Trophoblast cell (in vitro differentiated cells and primary cell): ENCODE measurements around the gene OVCH1.

ENCODE experiments used
- DNase-seq, 2 donors: peaks; one replicate each; pipeline ENCODE4 v3.0.0-alpha.2; 2016
- H2AFZ ChIP-seq: 2 replicates; pipeline ENCODE4 v1.6.1; 2013; ENCODE audit warnings: low read length, moderate library complexity, mild to moderate bottlenecking; ENCODE audit not compliant: insufficient read depth, poor library complexity
- H2AK5ac ChIP-seq: 2 replicates; pipeline ENCODE4 v1.6.1; 2013; ENCODE audit warnings: mild to moderate bottlenecking, low read length
- H2BK120ac ChIP-seq: 2 replicates; pipeline ENCODE4 v1.6.1; 2013; ENCODE audit warnings: low read length, mild to moderate bottlenecking, moderate library complexity; ENCODE audit not compliant: insufficient read depth, poor library complexity
- H2BK12ac ChIP-seq: 2 replicates; pipeline ENCODE4 v1.6.1; 2013; ENCODE audit warnings: mild to moderate bottlenecking, low read length, moderate library complexity
- H2BK5ac ChIP-seq: 2 replicates; pipeline ENCODE4 v1.6.1; 2013; ENCODE audit warnings: low read length, low read depth, moderate library complexity, mild to moderate bottlenecking; ENCODE audit not compliant: poor library complexity
- H3K14ac ChIP-seq: 2 replicates; pipeline ENCODE4 v1.6.1; 2013; ENCODE audit warnings: mild to moderate bottlenecking, low read length
- H3K18ac ChIP-seq: 2 replicates; pipeline ENCODE4 v1.6.1; 2013; ENCODE audit warnings: mild to moderate bottlenecking, low read length
- H3K23ac ChIP-seq: 2 replicates; pipeline ENCODE4 v1.6.1; 2013; ENCODE audit warnings: low read length
- H3K27ac ChIP-seq: 2 replicates; pipeline ENCODE4 v1.5.1; 2013; ENCODE audit warnings: low read depth, mild to moderate bottlenecking, inconsistent platforms, low read length, moderate library complexity
- H3K27me3 ChIP-seq: 2 replicates; pipeline ENCODE4 v1.6.1; 2013; ENCODE audit warnings: inconsistent platforms, mild to moderate bottlenecking, low read length, moderate library complexity; ENCODE audit not compliant: insufficient read depth
- H3K36me3 ChIP-seq, 2 experiments: 1 replicate in 1 of 2; 2 replicates in 1 of 2; pipeline ENCODE4 v1.6.1; 2013; ENCODE audit warnings: low read length in 2 of 2, mild to moderate bottlenecking in 2 of 2, moderate library complexity in 1 of 2; ENCODE audit not compliant: insufficient read depth in 2 of 2, control insufficient read depth in 1 of 2
- H3K4ac ChIP-seq: 2 replicates; pipeline ENCODE4 v1.6.1; 2013; ENCODE audit warnings: low read depth, mild to moderate bottlenecking, low read length, moderate library complexity
- H3K4me1 ChIP-seq, 2 experiments: 1 replicate in 1 of 2; 2 replicates in 1 of 2; pipeline ENCODE4 v1.6.1; 2013; ENCODE audit warnings: low read length in 2 of 2, mild to moderate bottlenecking in 2 of 2, moderate library complexity in 1 of 2; ENCODE audit not compliant: insufficient read depth in 2 of 2, control insufficient read depth in 1 of 2
- H3K4me2 ChIP-seq: 2 replicates; pipeline ENCODE4 v1.6.1; 2013; ENCODE audit warnings: inconsistent platforms, mild to moderate bottlenecking, low read length, moderate library complexity
- H3K4me3 ChIP-seq: 2 replicates; pipeline ENCODE4 v1.5.1; 2013; ENCODE audit warnings: mild to moderate bottlenecking, low read depth, low read length, inconsistent platforms
- H3K79me1 ChIP-seq: one replicate; pipeline ENCODE4 v1.6.1; 2013; ENCODE audit warnings: low read length
- H3K79me2 ChIP-seq: 2 replicates; pipeline ENCODE4 v1.6.1; 2013; ENCODE audit warnings: low read length, mild to moderate bottlenecking; ENCODE audit not compliant: control insufficient read depth, insufficient read depth, poor library complexity
- H3K9ac ChIP-seq: 2 replicates; pipeline ENCODE4 v1.6.1; 2013; ENCODE audit warnings: mild to moderate bottlenecking, low read length
- H3K9me3 ChIP-seq: 2 replicates; pipeline ENCODE4 v1.6.1; 2013; ENCODE audit warnings: low read depth, mild to moderate bottlenecking, control low read depth, inconsistent platforms, low read length; ENCODE audit not compliant: insufficient read depth
- H4K12ac ChIP-seq: 2 replicates; pipeline ENCODE4 v1.6.1; 2013; ENCODE audit warnings: low read depth, mild to moderate bottlenecking, low read length, moderate library complexity
- H4K8ac ChIP-seq: 2 replicates; pipeline ENCODE4 v1.6.1; 2013; ENCODE audit warnings: low read depth, mild to moderate bottlenecking, low read length, moderate library complexity
- H4K91ac ChIP-seq: one replicate; pipeline ENCODE4 v1.6.1; 2013; ENCODE audit warnings: low read depth, mild to moderate bottlenecking, low read length, moderate library complexity
- WGBS: extraction: QIAGEN DNeasy Blood & Tissue Kit; methylation state at CpG from one replicate; pipeline ENCODE4 v1.1.7; 2013; ENCODE audit warnings: missing lambda C conversion rate; ENCODE audit not compliant: insufficient read length, insufficient coverage; ENCODE audit errors: extremely low coverage; 5-methylcytosine and 5-hydroxymethylcytosine counted together

The OVCH1 gene

DNA sequence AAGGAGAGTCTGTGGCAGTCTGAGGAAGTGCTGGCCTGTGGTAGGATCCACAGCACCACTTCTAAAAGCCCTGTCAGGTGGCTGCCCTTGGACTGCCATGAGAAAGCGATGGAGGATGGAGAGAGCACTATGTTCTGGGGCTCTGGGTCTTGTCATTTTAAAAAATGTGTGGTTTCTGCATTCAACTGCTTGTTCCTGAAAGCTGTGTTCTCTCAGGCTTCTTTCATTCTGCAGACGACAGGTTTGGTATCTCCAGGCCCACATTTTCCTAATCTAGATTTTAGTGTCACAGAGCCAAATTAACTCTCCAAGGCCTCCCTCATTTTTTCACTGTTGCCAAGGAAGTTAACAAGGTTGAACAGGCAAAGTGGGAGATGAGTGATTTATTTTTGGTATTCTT is 10.5 kb downstream of the OVCH1 start:
- H3K9ac ChIP-seq = no peak overlapping the region
- no peak overlapping the region for H2AK5ac ChIP-seq
- no peaks in the 10 kb centered on the region for H3K79me2 ChIP-seq
- no peak overlapping the region for H3K18ac ChIP-seq
- no peaks in the 10 kb centered on the region for H3K36me3 ChIP-seq
- no peaks in the 10 kb centered on the region for H3K27me3 ChIP-seq
- no peak overlapping the region for H4K12ac ChIP-seq
- no peak overlapping the region for H3K4me2 ChIP-seq
- no CpG with 5 or more reads among the region's 2 CpGs for WGBS
- no peaks in the 10 kb centered on the region for H3K79me1 ChIP-seq
- no peak overlapping the region for H2BK12ac ChIP-seq
- no peak overlapping the region for H3K27ac ChIP-seq
- no peak overlapping the region for H4K8ac ChIP-seq
- no peak for DNase-seq
- no peaks in the 10 kb centered on the region for H3K9me3 ChIP-seq
- no peak overlapping the region for H3K23ac ChIP-seq
- no peak overlapping the region for H2BK120ac ChIP-seq
- no peak overlapping the region for H2AFZ ChIP-seq
- no peak overlapping the region for H3K14ac ChIP-seq
- no peak overlapping the region for H3K4me3 ChIP-seq
- no peak overlapping the region for H3K4ac ChIP-seq
- H4K91ac ChIP-seq = no peak overlapping the region
- no peak overlapping the region for H2BK5ac ChIP-seq
- H3K4me1 ChIP-seq = no peaks in the 10 kb centered on the region

GRCh38 chr12:29463198-29463597 is 34.3 kb downstream of the OVCH1 start:
- no peaks in the 10 kb centered on the region for H3K79me2 ChIP-seq
- no peaks in the 10 kb centered on the region for H3K4me1 ChIP-seq
- no peaks in the 10 kb centered on the region for H3K27me3 ChIP-seq
- H3K14ac ChIP-seq = no peak overlapping the region
- H2AFZ ChIP-seq = no peak overlapping the region
- no peak overlapping the region for H3K9ac ChIP-seq
- WGBS = no CpG with 5 or more reads among the region's 4 CpGs
- H3K4ac ChIP-seq = no peak overlapping the region
- no peak overlapping the region for H2AK5ac ChIP-seq
- no peak overlapping the region for H4K91ac ChIP-seq
- DNase-seq = no peak
- H3K4me2 ChIP-seq = no peak overlapping the region
- no peak overlapping the region for H2BK12ac ChIP-seq
- no peak overlapping the region for H4K12ac ChIP-seq
- no peaks in the 10 kb centered on the region for H3K9me3 ChIP-seq
- H3K27ac ChIP-seq = no peak overlapping the region
- no peak overlapping the region for H2BK120ac ChIP-seq
- no peak overlapping the region for H4K8ac ChIP-seq
- no peak overlapping the region for H3K18ac ChIP-seq
- no peaks in the 10 kb centered on the region for H3K36me3 ChIP-seq
- no peak overlapping the region for H3K4me3 ChIP-seq
- H2BK5ac ChIP-seq = no peak overlapping the region
- H3K79me1 ChIP-seq = no peaks in the 10 kb centered on the region
- peak overlapping the region; percentile 7 for H3K23ac ChIP-seq

DNA sequence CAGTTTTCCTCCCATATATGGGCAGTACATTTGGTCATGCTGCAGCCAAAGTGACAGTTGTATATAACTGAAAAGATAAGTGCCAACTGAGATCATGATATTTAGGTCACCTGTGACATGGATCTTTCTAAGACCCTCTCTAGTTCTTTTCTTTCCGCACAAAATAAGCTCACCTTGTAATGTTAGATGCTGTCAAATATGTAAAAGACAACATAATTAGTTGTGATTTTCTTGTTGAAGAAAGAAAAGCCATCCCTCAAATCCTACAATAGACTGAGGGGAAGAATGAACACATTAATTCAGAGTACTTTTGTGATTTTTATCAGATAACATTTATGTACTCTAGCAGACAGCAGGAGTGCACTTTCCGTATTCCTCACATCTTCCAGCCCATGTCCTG is 37.4 kb downstream of the OVCH1 start:
- no peak overlapping the region for H4K8ac ChIP-seq

DNA sequence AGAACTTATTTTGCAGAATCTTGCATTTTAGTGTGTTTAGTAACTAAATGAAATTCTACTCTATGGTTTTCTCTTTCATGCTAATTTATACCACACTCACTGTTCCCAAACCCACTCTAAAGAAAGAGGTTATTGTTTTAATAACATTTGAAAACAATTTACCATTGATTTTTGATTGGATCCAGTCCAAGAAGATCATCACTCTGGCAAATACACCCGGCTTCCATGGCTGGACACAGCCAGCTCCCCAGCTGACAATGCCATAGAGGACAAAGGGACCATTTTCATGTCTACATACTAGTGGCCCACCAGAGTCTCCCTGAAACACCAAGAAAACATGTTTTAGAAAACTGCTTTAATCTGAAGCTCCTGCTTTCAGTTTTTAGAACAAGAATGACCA is 42.4 kb downstream of the OVCH1 start:
- WGBS = no CpG with 5 or more reads among the region's 1 CpG
- no peak overlapping the region for H2AK5ac ChIP-seq
- no peak overlapping the region for H3K14ac ChIP-seq
- no peak overlapping the region for H2AFZ ChIP-seq
- no peak for DNase-seq
- no peaks in the 10 kb centered on the region for H3K79me1 ChIP-seq
- no peak overlapping the region for H3K18ac ChIP-seq
- no peaks in the 10 kb centered on the region for H3K79me2 ChIP-seq
- H4K8ac ChIP-seq = no peak overlapping the region
- no peak overlapping the region for H2BK12ac ChIP-seq
- H3K9ac ChIP-seq = no peak overlapping the region
- H3K27ac ChIP-seq = no peak overlapping the region
- no peaks in the 10 kb centered on the region for H3K36me3 ChIP-seq
- no peak overlapping the region for H4K12ac ChIP-seq
- no peak overlapping the region for H4K91ac ChIP-seq
- H2BK120ac ChIP-seq = no peak overlapping the region
- H3K23ac ChIP-seq = no peak overlapping the region
- H3K9me3 ChIP-seq = no peaks in the 10 kb centered on the region
- H3K4ac ChIP-seq = no peak overlapping the region
- no peak overlapping the region for H3K4me3 ChIP-seq
- H3K4me2 ChIP-seq = no peak overlapping the region
- H3K27me3 ChIP-seq = no peaks in the 10 kb centered on the region
- no peak overlapping the region for H2BK5ac ChIP-seq
- H3K4me1 ChIP-seq = no peaks in the 10 kb centered on the region

More for the DNA sequence above, 37.4 kb downstream of the OVCH1 start:
- Histone ChIP-seq H2BK120ac (no peak overlapping the region), H3K4ac (no peak overlapping the region), H2AFZ (no peak overlapping the region), H3K79me2 (no peaks in the 10 kb centered on the region), H2AK5ac (no peak overlapping the region), H3K79me1 (no peaks in the 10 kb centered on the region), H3K27ac (no peak overlapping the region), H2BK5ac (no peak overlapping the region), H4K12ac (no peak overlapping the region), H3K4me3 (no peak overlapping the region), H4K91ac (no peak overlapping the region), H3K18ac (no peak overlapping the region), H2BK12ac (no peak overlapping the region), H3K4me2 (no peak overlapping the region), H3K27me3 (no peaks in the 10 kb centered on the region), H3K23ac (no peak overlapping the region), H3K9me3 (no peaks in the 10 kb centered on the region), H3K36me3 (no peaks in the 10 kb centered on the region), H3K4me1 (no peaks in the 10 kb centered on the region), H3K14ac (no peak overlapping the region), H3K9ac (no peak overlapping the region)
- no CpG with 5 or more reads among the region's 2 CpGs for WGBS
- no peak for DNase-seq
